Stimulated activated CD4-positive, alpha-beta T cell treated with anti-CD3 and anti-CD28 coated beads, Interleukin-15, amount 100 ng/mL, for 48 hours (primary cell): ENCODE results near the gene MACF1.
A peak's percentile ranks its signal among the peaks of the same experiment; 100 is the strongest.

Experiments used
- DNase-seq, 2 donors: peaks; one replicate each; pipeline ENCODE4 v3.0.0-alpha.2; 2020; ENCODE audit warnings: low read depth in 2 of 2

MACF1 gene

DNA sequence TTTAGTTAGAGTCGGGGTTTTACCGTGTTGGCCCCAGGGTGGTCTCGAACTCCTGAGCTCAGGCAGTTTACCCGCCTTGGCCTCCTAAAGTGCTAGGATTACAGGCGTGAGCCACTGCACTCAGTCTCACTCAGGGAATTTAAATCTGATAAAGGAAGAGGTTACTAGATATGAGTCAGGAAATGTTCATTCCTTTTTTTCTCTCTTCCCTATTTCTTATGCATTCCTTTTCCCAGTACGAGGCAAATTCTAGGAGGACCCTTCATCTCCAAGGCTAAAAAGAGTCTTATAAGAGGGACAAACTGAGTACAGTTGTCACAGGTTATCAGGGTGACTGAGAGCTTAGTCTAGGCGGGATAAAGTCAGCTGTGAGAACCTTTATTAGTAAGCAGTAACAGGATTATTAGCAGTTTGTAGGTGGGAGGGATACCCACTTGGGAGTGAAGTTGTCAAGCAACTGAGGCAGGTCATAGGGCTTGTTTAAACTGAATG is 9.1 kb downstream of the MACF1 start:
- no peak for DNase-seq

- DNase-seq: no peak
These were observed 9.7 kb downstream of the MACF1 start for GRCh38 chr1:39214021-39214713.

GRCh38 chr1:39214714-39214997 is 10.2 kb downstream of the MACF1 start:
- DNase-seq: no peak

GRCh38 chr1:39214998-39215873 is 10.7 kb downstream of the MACF1 start:
- DNase-seq: no peak

DNA sequence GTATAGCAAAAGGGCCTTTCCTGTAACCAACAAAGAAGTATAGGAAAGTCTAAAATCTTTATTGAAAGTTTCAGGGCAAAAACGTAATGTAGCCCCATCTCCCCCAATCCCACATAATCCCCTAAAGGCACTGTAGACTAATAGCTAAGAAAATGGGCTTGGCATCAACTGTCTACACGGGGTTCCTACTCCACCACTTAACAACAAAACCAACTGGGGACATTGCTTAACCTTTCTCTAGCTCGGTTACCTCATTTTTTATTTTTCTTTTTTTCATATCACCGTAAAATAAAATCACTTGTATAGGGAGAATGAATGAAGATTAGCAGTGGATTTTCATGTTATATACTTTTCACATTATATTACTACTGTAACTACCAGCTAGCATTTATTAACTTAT is 12.3 kb downstream of the MACF1 start:
- no peak for DNase-seq

DNA sequence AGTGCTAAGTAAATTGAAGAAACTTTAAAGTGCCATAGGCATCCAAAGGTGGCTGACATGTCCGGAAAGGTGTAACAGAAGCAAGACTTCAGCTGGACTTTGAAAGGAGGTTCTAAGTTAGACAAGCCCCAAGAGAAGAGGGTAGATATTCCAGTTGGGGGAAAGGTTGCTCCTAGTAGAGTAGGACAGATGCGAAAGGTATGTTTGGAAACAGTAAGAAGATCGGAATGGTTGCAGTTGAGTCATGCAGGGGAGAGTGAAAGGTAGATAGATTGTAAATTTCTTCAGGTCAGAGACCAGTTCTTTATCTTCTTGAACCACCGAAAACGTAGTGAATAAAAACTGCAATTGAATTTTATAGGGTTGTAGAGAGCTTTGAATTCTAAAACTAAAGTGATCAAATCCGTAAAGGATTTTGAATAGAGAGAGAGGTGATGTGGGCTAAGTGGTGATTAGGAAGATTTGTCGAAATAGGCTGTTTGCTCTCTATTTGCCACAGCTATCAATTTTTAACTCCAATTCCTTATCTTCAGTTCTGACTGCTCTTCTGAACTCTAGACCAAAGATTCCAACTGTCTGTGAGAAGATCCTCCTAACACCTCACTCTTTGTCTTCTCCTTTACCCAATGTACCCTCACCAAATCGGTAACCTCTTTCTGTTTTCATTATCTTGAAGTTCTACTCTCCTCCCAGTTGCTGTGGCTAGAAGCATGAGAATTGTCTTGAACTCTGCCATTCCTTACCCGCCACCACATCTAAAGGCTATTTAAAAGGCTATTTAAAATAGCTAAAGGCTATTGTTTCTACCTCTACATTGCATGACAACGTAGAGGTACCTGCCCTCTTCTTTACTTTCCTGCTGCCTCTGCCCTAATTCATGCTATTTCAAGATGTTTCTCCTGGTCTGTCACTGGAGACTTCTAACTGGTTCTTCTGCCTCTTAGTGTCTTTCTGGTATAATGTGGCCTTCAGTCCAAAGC is 16.7 kb downstream of the MACF1 start:
- DNase-seq: no peak

GRCh38 chr1:39224295-39224829 is 19.9 kb downstream of the MACF1 start:
- no peak for DNase-seq

GRCh38 chr1:39226836-39227235 is 22.3 kb downstream of the MACF1 start:
- DNase-seq: no peak

- no peak for DNase-seq
These were observed 23.8 kb downstream of the MACF1 start for GRCh38 chr1:39228252-39228651.

- no peak for DNase-seq
These were observed 25.0 kb downstream of the MACF1 start for GRCh38 chr1:39229504-39229903.

GRCh38 chr1:39230261-39231190 is 26.0 kb downstream of the MACF1 start:
- DNase-seq: no peak

DNA sequence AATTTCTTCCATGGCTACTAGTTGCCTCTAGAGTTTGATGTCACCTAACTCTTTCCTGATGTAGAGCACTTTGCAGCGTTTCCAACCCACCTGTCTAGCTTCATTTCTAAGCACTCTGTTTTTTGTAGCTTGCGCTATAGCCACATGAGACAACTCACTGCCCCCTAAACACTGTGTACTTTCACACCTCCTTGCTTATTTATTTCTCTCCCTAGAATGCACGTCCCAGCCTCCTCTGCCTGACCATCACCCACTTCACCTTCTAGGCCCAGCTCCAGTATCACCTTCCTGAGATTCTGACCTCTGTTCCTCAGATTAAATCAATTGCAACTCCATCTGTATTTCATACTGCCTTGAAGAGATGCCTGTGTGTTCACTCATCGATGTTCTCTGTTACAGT is 32.5 kb downstream of the MACF1 start:
- DNase-seq: no peak

- DNase-seq: no peak
These were observed 34.0 kb downstream of the MACF1 start for GRCh38 chr1:39238476-39238875.

- DNase-seq: no peak
These were observed 35.5 kb downstream of the MACF1 start for GRCh38 chr1:39239968-39240367.

GRCh38 chr1:39243302-39243701 is 38.8 kb downstream of the MACF1 start:
- DNase-seq: no peak

GRCh38 chr1:39250460-39251240 is 46.2 kb downstream of the MACF1 start:
- no peak for DNase-seq

DNA sequence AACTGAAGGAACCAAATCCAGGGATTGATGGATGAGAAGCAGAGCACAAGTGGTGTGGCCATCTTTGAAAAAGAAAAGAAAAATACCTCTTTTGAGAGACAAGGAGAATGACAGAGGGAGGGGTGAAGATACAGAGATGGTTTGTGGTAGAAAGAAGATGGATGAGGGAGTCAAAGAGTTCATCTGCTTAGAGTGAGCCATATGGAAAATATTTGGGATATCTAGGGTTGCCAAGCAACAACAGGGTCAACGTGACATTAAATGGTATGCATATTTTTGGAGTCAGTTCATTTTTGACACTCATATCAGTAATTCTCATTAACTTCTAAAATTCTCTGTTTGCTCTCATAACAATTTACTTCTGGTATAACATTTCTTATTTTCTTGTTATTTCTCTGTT is 50.7 kb downstream of the MACF1 start:
- no peak for DNase-seq

GRCh38 chr1:39258146-39258924 is 53.8 kb downstream of the MACF1 start:
- peak in 1 of 2 donors; percentile 45 for DNase-seq

DNA sequence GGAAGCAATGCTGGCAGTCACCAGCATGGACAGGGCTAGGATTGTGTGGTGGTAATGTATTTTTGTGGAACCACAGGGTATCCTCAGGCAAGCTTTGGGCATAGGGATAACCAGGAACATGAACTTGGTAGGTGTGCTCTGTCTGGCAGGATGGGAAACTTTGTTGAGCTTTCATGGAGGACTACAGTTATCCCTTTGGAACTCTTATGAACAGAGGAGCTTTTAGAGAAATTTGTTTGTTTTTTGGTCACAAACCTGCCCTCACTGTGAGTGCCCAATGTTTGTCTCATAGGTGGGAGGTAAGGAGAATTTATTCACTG is 54.4 kb downstream of the MACF1 start:
- DNase-seq: no peak
